ENCODE results near the gene XPO4. TPM values are rescaled to one million over a fixed set of nuclear protein-coding genes. Genes with fewer than 3 reads are reported as not detected.
"Not testable (repeated sequence)": the region's sequence is repeated elsewhere in the genome, so short reads cannot be mapped to it uniquely, and the experiment has no call there.

The XPO4 gene
- total RNA-seq, 1 donor from 2014 or later, result 25.5 TPM

- DNase-seq (ENCODE audit: low spot score); H3K9me3 Mint-ChIP-seq; intact Hi-C loops (cut with micrococcal nuclease); H3K27me3 Mint-ChIP-seq (ENCODE audit: low read depth); H3K4me3 Mint-ChIP-seq (ENCODE audit: low read depth); H3K27ac Mint-ChIP-seq: not testable (repeated sequence)
- Mint-ChIP-seq H3K36me3 (ENCODE audit: low read depth) (peaks cover 26% of the 10 kb centered on the region), H3K4me1 (ENCODE audit: low read depth) (peaks cover 19% of the 10 kb centered on the region)
Measured at GRCh38 chr13:20876802-20877201, 25.7 kb downstream of the XPO4 start.

DNA sequence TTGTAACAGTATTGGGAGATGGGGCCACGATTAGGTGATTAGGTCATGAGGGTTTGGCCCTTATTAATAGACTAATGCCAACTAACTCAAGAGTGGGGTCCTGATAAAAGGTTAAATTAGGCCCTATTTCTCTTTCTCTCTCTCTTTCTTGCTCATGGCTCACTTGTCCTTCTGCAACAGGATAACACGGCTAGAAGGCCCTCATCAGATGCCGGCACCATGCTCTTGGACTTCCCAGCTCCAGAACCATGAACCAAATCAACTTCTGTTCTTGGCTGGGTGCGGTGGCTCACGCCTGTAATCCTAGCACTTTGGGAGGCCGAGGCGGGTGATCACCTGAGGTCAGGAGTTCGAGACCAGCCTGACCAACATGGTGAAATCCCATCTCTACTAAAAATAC is 28.1 kb downstream of the XPO4 start:
- H3K9me3 Mint-ChIP-seq; H3K27ac Mint-ChIP-seq; H3K27me3 Mint-ChIP-seq (ENCODE audit: low read depth); intact Hi-C loops (cut with micrococcal nuclease); DNase-seq (ENCODE audit: low spot score); H3K4me3 Mint-ChIP-seq (ENCODE audit: low read depth): not testable (repeated sequence)
- H3K36me3 Mint-ChIP-seq (ENCODE audit: low read depth), result peaks cover 20% of the 10 kb centered on the region
- H3K4me1 Mint-ChIP-seq (ENCODE audit: low read depth), result peaks cover 17% of the 10 kb centered on the region

- Mint-ChIP-seq H3K9me3 (peaks cover 9% of the 10 kb centered on the region), H3K4me1 (ENCODE audit: low read depth) (peaks cover 17% of the 10 kb centered on the region), H3K27ac (no peak overlapping the region), H3K36me3 (ENCODE audit: low read depth) (peaks cover 13% of the 10 kb centered on the region), H3K4me3 (ENCODE audit: low read depth) (no peak overlapping the region), H3K27me3 (ENCODE audit: low read depth) (no peaks in the 10 kb centered on the region)
- intact Hi-C loops (cut with micrococcal nuclease), result no loop called here
- DNase-seq (ENCODE audit: low spot score), result no peak
Measured at GRCh38 chr13:20873348-20873747, 29.2 kb downstream of the XPO4 start.

- H3K27ac Mint-ChIP-seq, result no peak overlapping the region
- no peaks in the 10 kb centered on the region for H3K9me3 Mint-ChIP-seq
- peaks cover 8% of the 10 kb centered on the region for H3K36me3 Mint-ChIP-seq (ENCODE audit: low read depth)
- H3K4me1 Mint-ChIP-seq (ENCODE audit: low read depth), result peaks cover 6% of the 10 kb centered on the region
- intact Hi-C loops (cut with micrococcal nuclease), result no loop called here
- DNase-seq (ENCODE audit: low spot score), result no peak
- H3K27me3 Mint-ChIP-seq (ENCODE audit: low read depth), result no peaks in the 10 kb centered on the region
- no peak overlapping the region for H3K4me3 Mint-ChIP-seq (ENCODE audit: low read depth)
Measured at GRCh38 chr13:20870829-20871228, 31.7 kb downstream of the XPO4 start.

DNA sequence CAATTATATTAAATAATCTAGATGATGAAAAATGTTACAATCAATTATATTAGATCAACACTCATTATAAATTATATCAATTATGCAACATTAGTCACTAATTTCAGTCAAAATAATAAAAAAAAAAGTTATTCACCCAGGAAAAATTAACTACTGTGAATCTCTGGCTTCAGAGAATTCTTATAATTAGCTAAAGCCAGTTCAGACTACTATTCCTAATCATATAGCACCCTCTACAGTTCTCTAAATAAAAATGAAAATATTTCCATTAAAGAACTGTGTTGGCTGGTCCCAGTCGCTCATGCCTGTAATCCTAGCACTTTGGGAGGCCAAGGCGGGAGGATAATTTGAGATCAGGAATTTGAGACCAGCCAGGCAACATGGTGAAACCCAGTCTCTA is 33.0 kb downstream of the XPO4 start:
- Mint-ChIP-seq H3K27ac (no peak overlapping the region), H3K9me3 (no peaks in the 10 kb centered on the region), H3K4me1 (ENCODE audit: low read depth) (peaks cover 6% of the 10 kb centered on the region), H3K36me3 (ENCODE audit: low read depth) (peaks cover 11% of the 10 kb centered on the region), H3K4me3 (ENCODE audit: low read depth) (no peak overlapping the region), H3K27me3 (ENCODE audit: low read depth) (no peaks in the 10 kb centered on the region)
- intact Hi-C loops (cut with micrococcal nuclease), result no loop called here
- DNase-seq (ENCODE audit: low spot score), result no peak

GRCh38 chr13:20867408-20867807 is 35.1 kb downstream of the XPO4 start:
- Mint-ChIP-seq H3K36me3 (ENCODE audit: low read depth) (peaks cover 17% of the 10 kb centered on the region), H3K27me3 (ENCODE audit: low read depth) (no peaks in the 10 kb centered on the region), H3K9me3 (no peaks in the 10 kb centered on the region), H3K27ac (no peak overlapping the region), H3K4me1 (ENCODE audit: low read depth) (peaks cover 8% of the 10 kb centered on the region), H3K4me3 (ENCODE audit: low read depth) (no peak overlapping the region)
- no peak for DNase-seq (ENCODE audit: low spot score)
- intact Hi-C loops (cut with micrococcal nuclease), result no loop called here

DNA sequence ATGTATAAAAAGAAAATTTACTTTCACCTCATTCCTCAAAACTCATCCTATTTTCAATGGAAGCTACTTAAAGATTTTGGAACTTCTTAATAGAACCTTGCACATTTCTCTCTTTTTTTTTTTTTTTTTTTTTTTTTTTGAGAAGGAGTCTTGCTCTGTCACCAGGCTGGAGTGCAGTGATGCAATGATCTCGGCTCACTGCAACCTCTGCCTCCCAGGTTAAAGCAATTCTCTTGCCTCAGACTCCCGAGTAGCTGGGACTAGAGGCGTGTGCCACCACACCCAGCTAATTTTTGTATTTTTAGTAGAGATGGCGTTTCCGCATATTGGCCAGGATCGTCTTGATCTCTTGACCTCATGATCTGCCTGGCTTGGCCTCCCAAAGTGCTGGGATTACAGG is 40.9 kb downstream of the XPO4 start:
- DNase-seq (ENCODE audit: low spot score); intact Hi-C loops (cut with micrococcal nuclease); H3K27me3 Mint-ChIP-seq (ENCODE audit: low read depth); H3K27ac Mint-ChIP-seq; H3K4me3 Mint-ChIP-seq (ENCODE audit: low read depth); H3K4me1 Mint-ChIP-seq (ENCODE audit: low read depth); H3K9me3 Mint-ChIP-seq: not testable (repeated sequence)
- peaks cover 25% of the 10 kb centered on the region for H3K36me3 Mint-ChIP-seq (ENCODE audit: low read depth)

- peaks cover 25% of the 10 kb centered on the region for H3K36me3 Mint-ChIP-seq (ENCODE audit: low read depth)
- DNase-seq (ENCODE audit: low spot score), result no peak
- H3K4me3 Mint-ChIP-seq (ENCODE audit: low read depth), result no peak overlapping the region
- no peaks in the 10 kb centered on the region for H3K27me3 Mint-ChIP-seq (ENCODE audit: low read depth)
- H3K27ac Mint-ChIP-seq, result no peak overlapping the region
- peaks cover 6% of the 10 kb centered on the region for H3K4me1 Mint-ChIP-seq (ENCODE audit: low read depth)
- intact Hi-C loops (cut with micrococcal nuclease), result no loop called here
- no peaks in the 10 kb centered on the region for H3K9me3 Mint-ChIP-seq
Measured at GRCh38 chr13:20860844-20861243, 41.7 kb downstream of the XPO4 start.

DNA sequence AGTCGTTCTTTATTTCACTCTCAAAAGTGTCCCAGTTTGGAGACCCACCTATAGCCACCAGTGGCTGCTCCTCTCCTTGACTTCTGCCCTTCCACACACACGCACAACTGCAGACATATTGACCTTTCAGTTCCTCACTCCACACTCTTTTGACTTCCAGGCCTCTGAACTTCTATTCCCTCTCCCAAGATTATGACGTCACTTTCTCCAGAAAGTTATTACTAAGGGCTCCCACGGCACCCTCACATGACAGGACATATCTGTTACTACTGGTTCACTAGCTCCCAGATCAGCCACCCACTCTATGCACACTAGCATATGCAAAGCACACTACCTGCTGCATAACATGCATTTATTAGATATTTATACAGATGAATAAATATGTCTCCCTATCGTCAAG is 45.9 kb downstream of the XPO4 start:
- no peaks in the 10 kb centered on the region for H3K9me3 Mint-ChIP-seq
- peaks cover 18% of the 10 kb centered on the region for H3K36me3 Mint-ChIP-seq (ENCODE audit: low read depth)
- H3K27me3 Mint-ChIP-seq (ENCODE audit: low read depth), result no peaks in the 10 kb centered on the region
- intact Hi-C loops (cut with micrococcal nuclease), result no loop called here
- no peaks in the 10 kb centered on the region for H3K4me1 Mint-ChIP-seq (ENCODE audit: low read depth)
- no peak overlapping the region for H3K4me3 Mint-ChIP-seq (ENCODE audit: low read depth)
- no peak for DNase-seq (ENCODE audit: low spot score)
- no peak overlapping the region for H3K27ac Mint-ChIP-seq

GRCh38 chr13:20851844-20852402 is 50.6 kb downstream of the XPO4 start:
- DNase-seq (ENCODE audit: low spot score), result no peak
- intact Hi-C loops (cut with micrococcal nuclease), result no loop called here
- Mint-ChIP-seq H3K9me3 (no peaks in the 10 kb centered on the region), H3K4me1 (ENCODE audit: low read depth) (no peaks in the 10 kb centered on the region), H3K27ac (no peak overlapping the region), H3K36me3 (ENCODE audit: low read depth) (peaks cover 14% of the 10 kb centered on the region), H3K27me3 (ENCODE audit: low read depth) (no peaks in the 10 kb centered on the region), H3K4me3 (ENCODE audit: low read depth) (no peak overlapping the region)

- no peaks in the 10 kb centered on the region for H3K9me3 Mint-ChIP-seq
- no peak for DNase-seq (ENCODE audit: low spot score)
- H3K4me3 Mint-ChIP-seq (ENCODE audit: low read depth), result no peak overlapping the region
- H3K4me1 Mint-ChIP-seq (ENCODE audit: low read depth), result no peaks in the 10 kb centered on the region
- no peak overlapping the region for H3K27ac Mint-ChIP-seq
- H3K36me3 Mint-ChIP-seq (ENCODE audit: low read depth), result peaks cover 8% of the 10 kb centered on the region
- no peaks in the 10 kb centered on the region for H3K27me3 Mint-ChIP-seq (ENCODE audit: low read depth)
- intact Hi-C loops (cut with micrococcal nuclease), result no loop called here
Measured at GRCh38 chr13:20848944-20849343, 53.6 kb downstream of the XPO4 start.

DNA sequence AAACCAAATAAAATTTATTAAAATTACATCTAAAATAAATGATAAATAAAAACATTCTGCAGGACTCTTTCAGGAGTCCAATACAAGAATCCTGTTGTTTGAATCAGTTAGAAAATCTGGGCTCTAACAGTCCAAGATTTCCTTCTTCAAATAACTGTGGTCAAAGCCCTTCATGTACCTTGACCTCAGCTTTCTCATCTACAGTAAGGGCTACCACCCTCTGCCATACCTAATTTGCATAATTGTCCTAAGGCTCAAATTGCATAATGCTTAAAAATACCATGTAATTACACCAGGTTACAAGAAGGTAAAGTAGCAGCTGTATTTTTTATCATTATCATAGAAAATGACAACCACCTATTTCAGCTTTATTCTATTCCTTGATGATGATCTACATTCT is 54.3 kb downstream of the XPO4 start:
- H3K27me3 Mint-ChIP-seq (ENCODE audit: low read depth), result no peaks in the 10 kb centered on the region
- intact Hi-C loops (cut with micrococcal nuclease), result no loop called here

GRCh38 chr13:20847296-20847695 is 55.2 kb downstream of the XPO4 start:
- intact Hi-C loops (cut with micrococcal nuclease), result no loop called here
- no peak for DNase-seq (ENCODE audit: low spot score)
- Mint-ChIP-seq H3K4me3 (ENCODE audit: low read depth) (no peak overlapping the region), H3K9me3 (no peaks in the 10 kb centered on the region), H3K36me3 (ENCODE audit: low read depth) (peaks cover 7% of the 10 kb centered on the region), H3K4me1 (ENCODE audit: low read depth) (no peaks in the 10 kb centered on the region), H3K27ac (no peak overlapping the region), H3K27me3 (ENCODE audit: low read depth) (no peaks in the 10 kb centered on the region)

More for the DNA sequence above, 54.3 kb downstream of the XPO4 start:
- no peak overlapping the region for H3K4me3 Mint-ChIP-seq (ENCODE audit: low read depth)
- H3K9me3 Mint-ChIP-seq, result no peaks in the 10 kb centered on the region
- H3K4me1 Mint-ChIP-seq (ENCODE audit: low read depth), result no peaks in the 10 kb centered on the region
- no peak overlapping the region for H3K27ac Mint-ChIP-seq
- DNase-seq (ENCODE audit: low spot score), result no peak
- H3K36me3 Mint-ChIP-seq (ENCODE audit: low read depth), result peaks cover 7% of the 10 kb centered on the region

GRCh38 chr13:20843166-20843565 is 59.4 kb downstream of the XPO4 start:
- peaks cover 2% of the 10 kb centered on the region for H3K4me1 Mint-ChIP-seq (ENCODE audit: low read depth)
- no peak overlapping the region for H3K27ac Mint-ChIP-seq
- H3K9me3 Mint-ChIP-seq, result no peaks in the 10 kb centered on the region
- H3K27me3 Mint-ChIP-seq (ENCODE audit: low read depth), result no peaks in the 10 kb centered on the region
- no peak for DNase-seq (ENCODE audit: low spot score)
- no peak overlapping the region for H3K4me3 Mint-ChIP-seq (ENCODE audit: low read depth)
- intact Hi-C loops (cut with micrococcal nuclease), result no loop called here
- H3K36me3 Mint-ChIP-seq (ENCODE audit: low read depth), result peaks cover 16% of the 10 kb centered on the region

Measured in activated T-helper 2 cell treated with anti-CD3 and anti-CD28 coated beads, Interferon-gamma antibody, Interleukin-2, Interleukin-4, amounts not matched to agents 10 μg/mL and 5 μg/mL and 100 μg/mL, durations not matched to agents 14 hours and 24 hours and 36 hours (primary cell).